Memory B cell (primary cell): ENCODE measurements around the gene CNTN1.

Source experiments
- ATAC-seq: fragments of 150-1000 bp; cut with Tn5 transposase; 2 replicates; pipeline ENCODE4 v1.10.0; 2021; ENCODE audit warnings: low read depth, mild to moderate bottlenecking, moderate library complexity
- DNase-seq, 2 donors: peaks; one replicate each; pipeline ENCODE4 v3.0.0; 2022; ENCODE audit warnings: low spot score in 2 of 2
- H3K27ac Mint-ChIP-seq: one replicate; pipeline ENCODE4 v1.8.0; 2022; ENCODE audit warnings: mild to moderate bottlenecking, moderate library complexity, mixed read lengths
- H3K27me3 Mint-ChIP-seq: one replicate; pipeline ENCODE4 v1.8.0; 2022; ENCODE audit warnings: mixed read lengths
- H3K36me3 Mint-ChIP-seq: one replicate; pipeline ENCODE4 v1.8.0; 2022; ENCODE audit warnings: mild to moderate bottlenecking, mixed read lengths
- H3K4me1 Mint-ChIP-seq: one replicate; pipeline ENCODE4 v1.8.0; 2022; ENCODE audit warnings: mixed read lengths
- H3K4me3 Mint-ChIP-seq: one replicate; pipeline ENCODE4 v1.8.0; 2022; ENCODE audit warnings: mild to moderate bottlenecking, moderate library complexity, mixed read lengths
- H3K9me3 Mint-ChIP-seq: one replicate; pipeline ENCODE4 v1.8.0; 2022; ENCODE audit warnings: mixed read lengths

Gene CNTN1

GRCh38 chr12:41096797-41097196 is 404.6 kb downstream of the CNTN1 start:
- no peaks in the 10 kb centered on the region for H3K9me3 Mint-ChIP-seq
- no peaks in the 10 kb centered on the region for H3K27me3 Mint-ChIP-seq
- DNase-seq, result no peak
- no peaks in the 10 kb centered on the region for H3K36me3 Mint-ChIP-seq
- no peaks in the 10 kb centered on the region for H3K4me1 Mint-ChIP-seq
- no peak for ATAC-seq
- H3K4me3 Mint-ChIP-seq, result no peak overlapping the region
- no peak overlapping the region for H3K27ac Mint-ChIP-seq

GRCh38 chr12:41100572-41100971 is 408.3 kb downstream of the CNTN1 start:
- H3K27ac Mint-ChIP-seq, result no peak overlapping the region
- ATAC-seq (no peak), DNase-seq (no peak)
- no peaks in the 10 kb centered on the region for H3K27me3 Mint-ChIP-seq
- no peaks in the 10 kb centered on the region for H3K4me1 Mint-ChIP-seq
- no peaks in the 10 kb centered on the region for H3K9me3 Mint-ChIP-seq
- no peaks in the 10 kb centered on the region for H3K36me3 Mint-ChIP-seq
- H3K4me3 Mint-ChIP-seq, result no peak overlapping the region

- no peaks in the 10 kb centered on the region for H3K4me1 Mint-ChIP-seq
- no peaks in the 10 kb centered on the region for H3K9me3 Mint-ChIP-seq
- ATAC-seq (no peak), DNase-seq (no peak)
- no peaks in the 10 kb centered on the region for H3K36me3 Mint-ChIP-seq
- H3K27ac Mint-ChIP-seq, result no peak overlapping the region
- H3K4me3 Mint-ChIP-seq, result no peak overlapping the region
- H3K27me3 Mint-ChIP-seq, result no peaks in the 10 kb centered on the region
Observed at GRCh38 chr12:41101806-41102205, 409.6 kb downstream of the CNTN1 start.

GRCh38 chr12:41103614-41104013 is 411.4 kb downstream of the CNTN1 start:
- no peaks in the 10 kb centered on the region for H3K4me1 Mint-ChIP-seq
- ATAC-seq (no peak), DNase-seq (no peak)
- H3K27me3 Mint-ChIP-seq, result no peaks in the 10 kb centered on the region
- no peaks in the 10 kb centered on the region for H3K36me3 Mint-ChIP-seq
- H3K4me3 Mint-ChIP-seq, result no peak overlapping the region
- H3K27ac Mint-ChIP-seq, result no peak overlapping the region
- H3K9me3 Mint-ChIP-seq, result no peaks in the 10 kb centered on the region

- Mint-ChIP-seq H3K36me3 (no peaks in the 10 kb centered on the region), H3K27me3 (no peaks in the 10 kb centered on the region), H3K4me3 (no peak overlapping the region), H3K4me1 (no peaks in the 10 kb centered on the region), H3K27ac (no peak overlapping the region), H3K9me3 (no peaks in the 10 kb centered on the region)
- DNase-seq (no peak), ATAC-seq (no peak)
Observed at GRCh38 chr12:41106315-41106714, 414.1 kb downstream of the CNTN1 start.

GRCh38 chr12:41108032-41108431 is 415.8 kb downstream of the CNTN1 start:
- Mint-ChIP-seq H3K4me1 (no peaks in the 10 kb centered on the region), H3K4me3 (no peak overlapping the region), H3K9me3 (no peaks in the 10 kb centered on the region), H3K36me3 (no peaks in the 10 kb centered on the region), H3K27me3 (no peaks in the 10 kb centered on the region), H3K27ac (no peak overlapping the region)
- ATAC-seq, result no peak
- DNase-seq, result no peak

- no peak for DNase-seq
- no peak for ATAC-seq
- Mint-ChIP-seq H3K4me3 (no peak overlapping the region), H3K36me3 (no peaks in the 10 kb centered on the region), H3K9me3 (no peaks in the 10 kb centered on the region), H3K27me3 (peaks cover 3% of the 10 kb centered on the region), H3K27ac (no peak overlapping the region), H3K4me1 (no peaks in the 10 kb centered on the region)
Observed at GRCh38 chr12:41112903-41113302, 420.7 kb downstream of the CNTN1 start.

- DNase-seq (no peak), ATAC-seq (no peak)
- Mint-ChIP-seq H3K27me3 (peaks cover 1% of the 10 kb centered on the region), H3K9me3 (peaks cover 1% of the 10 kb centered on the region), H3K27ac (no peak overlapping the region), H3K4me1 (no peaks in the 10 kb centered on the region), H3K36me3 (no peaks in the 10 kb centered on the region), H3K4me3 (no peak overlapping the region)
Observed at GRCh38 chr12:41120211-41120610, 428.0 kb downstream of the CNTN1 start.

GRCh38 chr12:41121374-41121773 is 429.1 kb downstream of the CNTN1 start:
- no peak overlapping the region for H3K4me3 Mint-ChIP-seq
- no peak for ATAC-seq
- H3K27me3 Mint-ChIP-seq, result peaks cover 1% of the 10 kb centered on the region
- H3K4me1 Mint-ChIP-seq, result no peaks in the 10 kb centered on the region
- H3K27ac Mint-ChIP-seq, result no peak overlapping the region
- no peak for DNase-seq
- peaks cover 1% of the 10 kb centered on the region for H3K9me3 Mint-ChIP-seq
- no peaks in the 10 kb centered on the region for H3K36me3 Mint-ChIP-seq
